GM12874 (cell line): ENCODE measurements around the gene RBM4B.

Experiments
- CTCF ChIP-seq: IDR thresholded peaks from 2 replicates; pipeline ENCODE4 v1.5.1; 2011; ENCODE audit warnings: low read depth, mild to moderate bottlenecking, control low read depth, low read length, moderate library complexity; ENCODE audit not compliant: insufficient read depth

RBM4B gene

GRCh38 chr11:66689661-66690590 lies 12.2 kb upstream of the RBM4B start:
- no peak for TF ChIP-seq CTCF

- no peak for TF ChIP-seq CTCF
These were observed 11.2 kb upstream of the RBM4B start for GRCh38 chr11:66688561-66689534.

GRCh38 chr11:66687831-66688281 lies 10.2 kb upstream of the RBM4B start:
- TF ChIP-seq CTCF = no peak

- TF ChIP-seq CTCF = no peak
These were observed 9.4 kb upstream of the RBM4B start for GRCh38 chr11:66686801-66687750.

- no peak for TF ChIP-seq CTCF
These were observed 8.6 kb upstream of the RBM4B start for GRCh38 chr11:66686100-66686785.

- TF ChIP-seq CTCF = no peak
These were observed 7.8 kb upstream of the RBM4B start for GRCh38 chr11:66685276-66686099.
